Endothelial cell of umbilical vein (primary cell): ENCODE results near the gene TROAP. TPM values are rescaled to one million over a fixed set of nuclear protein-coding genes. Genes with fewer than 3 reads are reported as not detected.

Experiments used
- BruUV-seq: library from RNA; stranded (reverse); fragments of 400-500 nt; replicated peaks from 2 replicates; lab custom pipeline; 2021; lab: Mats Ljungman, UMichigan
- CTCF ChIA-PET: fragments of 300-600, 350-600 bp; sonication (Branson Sonifier 250); formaldehyde crosslinking; loops from one replicate; lab custom pipeline; 2021; ENCODE audit warnings: antibody characterized with exemption, inconsistent platforms; lab: Charles Lee
- POLR2A ChIA-PET: fragments of 300-600, 350-600 bp; sonication (Branson Sonifier 250); formaldehyde crosslinking; loops from one replicate; lab custom pipeline; 2021; ENCODE audit warnings: antibody characterized with exemption, inconsistent platforms; lab: Charles Lee
- DNase-seq: peaks from one replicate; pipeline ENCODE4 v3.0.0-alpha.2; 2011; ENCODE audit warnings: low read depth, low spot score
- FAIRE-seq: peaks from 2 replicates; lab custom pipeline; 2011; peaks lifted over from hg19 to GRCh38; lab: Jason Lieb, UNC
- H2AFZ ChIP-seq: 2 replicates; pipeline ENCODE4 v1.6.0; 2012; ENCODE audit warnings: low read depth, low read length, control low read depth, inconsistent platforms
- H3K27ac ChIP-seq: 2 replicates; pipeline ENCODE4 v1.5.1; 2011; ENCODE audit warnings: low read depth, mild to moderate bottlenecking, control low read depth, low read length, moderate library complexity; ENCODE audit not compliant: insufficient read depth
- H3K27me3 ChIP-seq, 2 experiments: 2 replicates each; pipeline versions ENCODE4 v1.6.0 to v1.6.1; 2011; ENCODE audit warnings: low read length in 2 of 2, mixed read lengths in 1 of 2; ENCODE audit not compliant: control insufficient read depth in 2 of 2, insufficient read depth in 2 of 2
- H3K36me3 ChIP-seq, 2 experiments: 2 replicates in 1 of 2; 3 replicates in 1 of 2; pipeline ENCODE4 v1.5.1; 2011; ENCODE audit warnings: low read length in 2 of 2, mild to moderate bottlenecking in 1 of 2, moderate library complexity in 1 of 2; ENCODE audit not compliant: control insufficient read depth in 2 of 2, insufficient read depth in 2 of 2; ENCODE audit errors: extremely low read depth in 1 of 2
- H3K4me1 ChIP-seq: 3 replicates; pipeline ENCODE4 v1.5.1; 2011; ENCODE audit warnings: mild to moderate bottlenecking, low read length; ENCODE audit not compliant: control insufficient read depth, insufficient read depth; ENCODE audit errors: extremely low read depth
- H3K4me2 ChIP-seq: 2 replicates; pipeline ENCODE4 v1.6.1; 2011; ENCODE audit warnings: low read length, control low read depth, mixed read lengths; ENCODE audit not compliant: insufficient read depth
- H3K4me3 ChIP-seq, 3 experiments: fragments of 200-600 bp in 1 of 3; sonication (generic), shearing (Covaris generic) in 1 of 3; replicated peaks in 1 of 3; 2 replicates each; pipeline ENCODE4 v1.5.1; 2011 to 2016; ENCODE audit warnings: control low read depth in 3 of 3, low read length in 3 of 3, mild to moderate bottlenecking in 2 of 3, inconsistent platforms in 1 of 3, low read depth in 1 of 3, moderate library complexity in 1 of 3; ENCODE audit not compliant: insufficient read depth in 1 of 3
- H3K79me2 ChIP-seq: 2 replicates; pipeline ENCODE4 v1.6.0; 2012; ENCODE audit warnings: low read length, inconsistent platforms; ENCODE audit not compliant: control insufficient read depth, insufficient read depth
- H3K9ac ChIP-seq: replicated peaks from 2 replicates; pipeline ENCODE3; 2011; ENCODE audit warnings: low read length, control low read depth; ENCODE audit not compliant: insufficient read depth; ENCODE audit errors: extremely low read depth
- H3K9me1 ChIP-seq: replicated peaks from 3 replicates; pipeline ENCODE4 v1.6.0; 2011; ENCODE audit warnings: mild to moderate bottlenecking, low read length; ENCODE audit not compliant: control insufficient read depth, insufficient read depth; ENCODE audit errors: extremely low read depth
- H3K9me3 ChIP-seq: replicated peaks from 2 replicates; pipeline ENCODE4 v1.5.1; 2012; ENCODE audit warnings: low read length, inconsistent platforms; ENCODE audit not compliant: control insufficient read depth, insufficient read depth
- H4K20me1 ChIP-seq: replicated peaks from 2 replicates; pipeline ENCODE3; 2011; ENCODE audit warnings: mild to moderate bottlenecking, low read length; ENCODE audit not compliant: control insufficient read depth, insufficient read depth; ENCODE audit errors: extremely low read depth
- EZH2 ChIP-seq: IDR thresholded peaks from 2 replicates; pipeline ENCODE4 v1.6.1; 2012; ENCODE audit warnings: borderline replicate concordance, low read depth, mild to moderate bottlenecking, moderate library complexity, low read length, inconsistent platforms; ENCODE audit not compliant: severe bottlenecking
- FOS ChIP-seq: IDR thresholded peaks from 2 replicates; pipeline ENCODE4 v1.6.1; 2011; ENCODE audit warnings: mild to moderate bottlenecking, low read length, moderate library complexity, borderline replicate concordance; ENCODE audit not compliant: insufficient read depth
- GATA2 ChIP-seq: IDR thresholded peaks from 2 replicates; pipeline ENCODE4 v1.7.0; 2011; ENCODE audit warnings: low read depth, mild to moderate bottlenecking, moderate library complexity, mixed read lengths, low read length; ENCODE audit not compliant: insufficient read length, insufficient read depth
- JUN ChIP-seq: IDR thresholded peaks from 2 replicates; pipeline ENCODE4 v1.6.1; 2011; ENCODE audit warnings: borderline replicate concordance, low read depth; ENCODE audit not compliant: insufficient read length, insufficient read depth
- MAX ChIP-seq: IDR thresholded peaks from 2 replicates; pipeline ENCODE4 v1.6.1; 2011; ENCODE audit not compliant: insufficient read depth, insufficient read length
- MYC ChIP-seq: IDR thresholded peaks from one replicate; pipeline ENCODE4 v1.6.1; 2011; ENCODE audit warnings: mild to moderate bottlenecking, low read depth, low read length
- POLR2A ChIP-seq: IDR thresholded peaks from 2 replicates; pipeline ENCODE4 v1.6.1; 2012; ENCODE audit warnings: low read depth, mild to moderate bottlenecking, control low read depth, low read length
- POLR2AphosphoS5 ChIP-seq: IDR thresholded peaks from 2 replicates; pipeline ENCODE4 v1.6.1; 2012; ENCODE audit warnings: low read depth, mild to moderate bottlenecking, control low read depth, low read length, moderate library complexity; ENCODE audit not compliant: insufficient read depth
- dilution Hi-C: fragments of 300-500 bp; cut with MboI; formaldehyde crosslinking; loops from one replicate; pipeline ENCODE4 v1.15.0; 2019; ENCODE audit warnings: low sequenced_read_pairs; ENCODE audit not compliant: extremely low pct_ligation_motif_present
- intact Hi-C: fragments of 100-400 bp; cut with micrococcal nuclease; formaldehyde crosslinking; loops from one replicate; pipeline ENCODE4 v1.10.0; 2022
- polyA plus RNA-seq, 4 experiments: library from polyadenylated mRNA; depleted of rRNA in 3 of 4; stranded (reverse) in 3 of 4; unstranded in 1 of 4; fragments of >200 nt; gene quantifications; 2 replicates each; pipeline versions ENCODE4 v1.2.1 to v1.2.3, GENCODE V29; 2011 to 2012; ENCODE audit warnings: missing spikeins in 1 of 4
- total RNA-seq: library from RNA; stranded (reverse); gene quantifications from 2 replicates; pipeline ENCODE4 v1.2.3, GENCODE V29; 2021
- TF ChIP-seq, protein P1 (sequence below), 2 donors: IDR thresholded peaks; 1 replicate in 1 of 2; 2 replicates in 1 of 2; pipeline ENCODE4 v1.5.1; 2011; ENCODE audit warnings: low read length in 2 of 2, mild to moderate bottlenecking in 2 of 2, moderate library complexity in 2 of 2, control low read depth in 1 of 2, inconsistent platforms in 1 of 2, low read depth in 1 of 2; ENCODE audit not compliant: insufficient read depth in 1 of 2; ENCODE audit errors: extremely low read depth in 1 of 2

TROAP gene
- total and polyA plus RNA-seq, 2 donors (not counting 3 experiments of a cell fraction or from before 2014, with no cell fraction given): 31.7 to 68.6 TPM

DNA sequence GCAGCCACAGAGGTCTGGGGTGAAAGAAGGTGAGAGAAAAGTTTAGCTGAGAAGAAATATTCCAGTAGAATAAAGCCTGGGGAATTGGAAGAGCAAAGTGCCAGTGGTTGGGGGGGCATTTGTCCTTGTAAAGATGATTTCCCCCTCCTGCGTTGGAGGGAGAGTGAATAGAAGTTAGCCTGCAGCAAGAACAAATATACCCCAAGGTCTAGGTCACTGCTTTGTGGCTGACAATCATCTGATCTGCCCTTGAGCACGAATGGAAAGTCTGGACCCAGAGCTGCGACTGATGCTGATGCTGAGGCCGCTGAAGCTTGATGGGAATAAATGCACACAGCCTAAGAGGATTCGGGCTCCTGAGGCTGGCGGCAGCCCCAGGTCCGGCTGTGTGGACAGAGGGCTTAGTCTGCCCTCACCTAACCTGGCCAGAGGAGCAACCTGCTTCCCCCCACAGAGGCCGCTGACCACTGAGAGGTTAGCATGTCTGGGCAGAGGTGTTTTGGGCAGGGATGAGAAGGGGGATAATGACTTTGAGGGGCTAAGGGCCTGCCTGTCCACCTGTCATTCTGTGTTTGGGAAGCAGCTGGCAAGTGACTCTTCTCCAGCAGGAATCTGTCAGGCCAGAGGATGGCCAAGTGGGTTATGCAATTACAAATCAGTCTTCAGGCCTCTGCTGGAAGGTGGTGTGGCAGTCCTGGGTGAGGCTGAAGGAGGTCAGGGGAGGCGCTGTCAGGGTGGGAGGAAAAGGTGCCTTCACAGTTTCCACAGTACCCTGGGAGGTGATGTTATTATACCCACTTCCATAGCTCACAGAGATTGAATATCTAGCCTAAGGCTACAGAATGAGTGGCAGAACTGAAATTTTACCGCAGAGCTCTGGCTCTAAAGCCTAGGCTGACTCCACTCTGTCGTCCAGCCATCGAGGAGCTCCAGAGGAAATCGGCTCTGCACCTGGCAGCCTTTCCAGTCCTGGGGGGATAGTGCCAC, 46.5 kb upstream of the TROAP start:
- no peak for FAIRE-seq
- POLR2A ChIA-PET: no interaction called here

More for the DNA sequence above, 46.5 kb upstream of the TROAP start:
- Histone ChIP-seq H3K9me1 (no peaks in the 10 kb centered on the region), H3K4me3 (no peak overlapping the region), H3K4me1 (no peaks in the 10 kb centered on the region), H3K9me3 (no peaks in the 10 kb centered on the region), H3K79me2 (peaks cover under 1% of the 10 kb centered on the region), H2AFZ (no peak overlapping the region), H3K4me2 (no peak overlapping the region), H4K20me1 (no peaks in the 10 kb centered on the region), H3K27me3 (no peaks in the 10 kb centered on the region), H3K9ac (no peak overlapping the region), H3K36me3 (peaks cover 5 to 11% of the 10 kb centered on the region in 2 experiments), H3K27ac (no peak overlapping the region)
- no peak for DNase-seq
- CTCF ChIA-PET: interaction anchor here (0.8 to 2.6 kb wide), 5 partner anchors 10 to 71 kb away, joined by 3 to 13 read pairs (median 4); no protein-coding TSS in a partner anchor
- no TSS peak for BruUV-seq
- TF ChIP-seq EZH2 (no peak), MAX (no peak), FOS (no peak), POLR2A (no peak), POLR2AphosphoS5 (no peak), JUN (no peak), GATA2 (no peak), MYC (no peak)
- TF ChIP-seq, protein P1, sequence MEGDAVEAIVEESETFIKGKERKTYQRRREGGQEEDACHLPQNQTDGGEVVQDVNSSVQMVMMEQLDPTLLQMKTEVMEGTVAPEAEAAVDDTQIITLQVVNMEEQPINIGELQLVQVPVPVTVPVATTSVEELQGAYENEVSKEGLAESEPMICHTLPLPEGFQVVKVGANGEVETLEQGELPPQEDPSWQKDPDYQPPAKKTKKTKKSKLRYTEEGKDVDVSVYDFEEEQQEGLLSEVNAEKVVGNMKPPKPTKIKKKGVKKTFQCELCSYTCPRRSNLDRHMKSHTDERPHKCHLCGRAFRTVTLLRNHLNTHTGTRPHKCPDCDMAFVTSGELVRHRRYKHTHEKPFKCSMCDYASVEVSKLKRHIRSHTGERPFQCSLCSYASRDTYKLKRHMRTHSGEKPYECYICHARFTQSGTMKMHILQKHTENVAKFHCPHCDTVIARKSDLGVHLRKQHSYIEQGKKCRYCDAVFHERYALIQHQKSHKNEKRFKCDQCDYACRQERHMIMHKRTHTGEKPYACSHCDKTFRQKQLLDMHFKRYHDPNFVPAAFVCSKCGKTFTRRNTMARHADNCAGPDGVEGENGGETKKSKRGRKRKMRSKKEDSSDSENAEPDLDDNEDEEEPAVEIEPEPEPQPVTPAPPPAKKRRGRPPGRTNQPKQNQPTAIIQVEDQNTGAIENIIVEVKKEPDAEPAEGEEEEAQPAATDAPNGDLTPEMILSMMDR (IDR thresholded peaks at IDR 0.05; ENCODE audit: extremely low read depth in 1 of 2, insufficient read depth in 1 of 2, low read depth in 1 of 2, low read length in 2 of 2): no peak
- intact Hi-C loops: no loop called here
- dilution Hi-C loops: no loop called here
